Germinal center (tissue), 1 donor: ENCODE results near the gene LRRC4C.

Experiments
- DNase-seq: peaks from one replicate; pipeline ENCODE4 v3.0.0; 2012; ENCODE audit warnings: mixed read lengths, low spot score

Gene LRRC4C

DNA sequence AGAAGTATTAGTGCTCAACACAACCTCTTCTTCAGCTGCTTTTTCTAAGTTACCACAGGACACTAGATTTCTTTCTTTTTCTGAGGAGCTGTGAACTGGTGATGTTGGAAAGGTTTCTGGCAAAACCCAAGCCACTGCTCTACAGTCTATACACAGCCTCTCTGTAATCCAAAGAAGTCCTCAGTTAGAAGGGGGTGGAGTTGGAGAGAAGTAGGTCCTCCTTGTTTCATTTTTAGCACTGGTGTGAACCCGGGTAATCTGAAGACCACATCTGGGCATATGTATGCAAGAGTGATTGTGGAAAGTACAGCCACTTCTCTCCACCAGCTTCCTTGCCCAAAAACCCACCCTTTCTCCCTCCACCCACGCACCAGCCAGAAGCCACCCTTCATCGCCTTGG, 1168.1 kb downstream of the LRRC4C start:
- no peak for DNase-seq

DNA sequence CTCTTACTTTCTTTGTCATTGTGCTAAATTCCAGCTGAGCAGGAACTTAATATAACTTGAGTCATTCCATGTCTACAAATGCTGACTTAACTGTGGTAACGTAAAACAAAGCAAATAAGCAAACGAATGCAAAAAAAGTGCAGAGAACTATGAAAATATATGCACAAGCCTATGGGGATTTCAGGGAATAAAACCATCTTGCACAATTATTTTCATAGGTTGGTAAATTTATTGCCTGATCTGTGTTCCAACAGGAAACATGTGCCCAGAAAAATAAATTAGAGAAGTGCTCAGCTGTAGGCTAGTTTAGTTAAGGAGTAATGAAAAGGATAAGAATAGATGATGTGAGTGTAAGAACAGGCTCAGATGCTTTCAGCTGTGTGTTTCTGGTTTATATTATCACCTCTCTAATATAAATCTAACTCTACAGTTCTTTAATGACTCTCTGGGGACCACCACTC, 1169.3 kb downstream of the LRRC4C start:
- DNase-seq = no peak

DNA sequence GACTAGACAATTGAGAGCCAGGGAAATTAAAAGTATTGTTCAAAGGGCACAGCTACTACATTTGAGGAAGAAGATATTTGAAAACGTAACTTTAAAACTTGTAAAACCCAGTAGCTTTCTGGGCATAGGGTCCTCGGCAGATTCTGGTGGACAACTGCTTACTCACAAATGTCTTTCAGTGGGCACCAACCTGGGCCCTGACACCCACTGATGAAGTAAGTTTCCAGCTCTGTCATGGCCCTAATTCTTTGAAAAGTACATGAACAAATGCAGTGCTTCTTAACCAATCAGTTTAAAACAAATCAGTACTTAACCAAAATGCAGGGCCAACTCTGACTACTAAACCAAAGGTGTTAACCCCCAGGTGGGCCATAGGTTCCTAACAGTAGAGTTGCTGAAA, 1170.1 kb downstream of the LRRC4C start:
- no peak for DNase-seq

DNA sequence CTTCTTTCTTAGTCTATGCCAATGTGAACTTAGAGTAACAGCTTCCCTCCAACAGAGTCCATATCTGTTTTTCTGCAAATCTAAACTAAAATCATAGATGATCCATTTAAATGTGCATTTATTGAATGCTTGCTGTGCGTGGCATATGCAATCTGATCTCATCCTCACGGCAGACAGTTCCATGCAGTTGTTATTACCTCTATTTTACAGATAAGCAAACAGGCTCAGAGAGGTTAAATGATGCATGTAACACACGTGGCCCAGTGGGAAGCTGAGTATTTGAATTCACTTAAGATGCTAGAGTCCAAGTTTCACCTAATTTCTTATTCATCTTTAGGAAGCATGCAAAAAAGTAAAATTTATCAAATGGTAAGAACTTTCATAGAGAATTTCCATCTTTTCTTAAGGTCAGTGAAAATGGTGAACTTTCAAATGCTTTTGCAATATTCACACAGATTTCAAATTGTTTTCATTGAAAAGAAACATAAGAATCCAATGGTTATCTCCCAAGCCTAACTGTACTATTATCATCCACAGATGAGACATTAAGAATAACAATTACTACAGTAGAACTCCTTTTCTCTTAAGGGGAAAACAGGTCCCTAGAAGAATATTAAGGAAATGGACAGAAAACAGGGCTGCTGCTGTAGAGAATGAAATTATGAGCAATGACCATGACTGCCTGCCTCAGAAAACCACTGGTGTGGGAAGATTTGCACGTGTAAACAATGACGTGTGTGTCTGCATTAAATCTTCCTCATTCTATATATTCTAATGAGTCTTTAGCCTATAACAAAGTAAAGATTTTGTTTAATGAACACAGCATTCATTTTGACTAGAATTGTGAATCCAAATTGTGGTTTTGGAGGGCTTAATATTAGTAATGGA, 1171.3 kb downstream of the LRRC4C start:
- no peak for DNase-seq

DNA sequence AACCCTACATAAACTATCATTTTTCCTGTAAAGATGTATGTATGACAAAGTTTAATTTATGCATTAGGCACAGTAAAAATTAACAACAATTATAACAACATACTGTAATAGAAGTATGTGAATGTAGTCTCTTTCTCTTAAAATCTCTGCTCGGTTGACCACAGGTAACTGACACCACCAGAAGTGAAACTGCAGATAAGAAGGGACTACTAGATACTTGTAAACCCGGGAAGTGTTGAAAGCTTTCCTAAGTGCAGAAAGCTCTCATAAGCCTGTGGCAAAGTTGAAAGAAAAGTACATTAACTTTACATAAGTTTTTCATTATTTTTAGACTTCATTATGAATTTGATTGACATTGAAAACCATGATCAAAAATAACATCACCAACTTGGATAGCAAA, 1173.3 kb downstream of the LRRC4C start:
- no peak for DNase-seq

DNA sequence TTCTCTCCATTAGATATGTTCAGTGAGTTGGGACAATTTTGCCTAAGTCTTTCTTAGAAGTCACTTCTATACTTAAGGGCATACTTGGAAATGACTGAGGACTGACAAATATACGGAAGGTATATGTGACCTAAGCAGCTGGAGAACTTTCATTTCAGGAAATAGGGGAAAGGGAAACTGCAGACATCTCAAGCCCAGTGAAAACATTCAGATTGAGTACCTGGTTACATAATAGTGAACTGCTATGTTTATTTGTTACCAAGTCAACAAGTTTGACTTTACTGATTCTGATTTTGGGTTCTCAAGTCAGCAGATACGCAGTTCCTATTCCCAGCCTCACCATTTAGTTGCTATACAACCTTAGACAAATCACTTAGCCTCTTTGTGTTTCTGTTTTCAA, 1173.9 kb downstream of the LRRC4C start:
- DNase-seq = no peak

DNA sequence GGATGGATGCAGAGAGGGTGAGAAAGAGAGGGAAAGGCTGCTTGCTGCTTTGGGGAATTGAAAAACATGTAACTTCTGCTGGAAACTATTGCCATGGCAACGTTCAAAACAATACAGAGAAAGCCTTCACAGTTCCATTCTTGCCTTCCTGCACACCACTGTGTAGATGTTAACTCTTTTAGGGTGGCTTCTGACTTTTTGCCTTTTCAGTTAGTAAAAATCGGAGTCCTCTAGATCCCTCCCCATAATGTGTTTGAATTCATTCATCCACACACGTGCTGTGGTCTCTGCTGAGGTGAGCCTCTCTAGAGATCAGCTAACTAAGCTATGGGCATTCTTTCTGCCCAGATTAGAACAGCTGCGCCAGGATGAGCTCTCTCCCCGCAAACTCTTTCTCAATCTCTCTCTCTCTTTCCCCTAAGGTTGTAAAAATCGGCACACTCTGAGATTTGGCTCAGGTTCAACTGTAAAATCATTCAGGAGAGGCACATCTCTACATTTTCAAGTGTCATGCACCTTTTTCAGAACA, 1178.3 kb downstream of the LRRC4C start:
- DNase-seq = no peak

DNA sequence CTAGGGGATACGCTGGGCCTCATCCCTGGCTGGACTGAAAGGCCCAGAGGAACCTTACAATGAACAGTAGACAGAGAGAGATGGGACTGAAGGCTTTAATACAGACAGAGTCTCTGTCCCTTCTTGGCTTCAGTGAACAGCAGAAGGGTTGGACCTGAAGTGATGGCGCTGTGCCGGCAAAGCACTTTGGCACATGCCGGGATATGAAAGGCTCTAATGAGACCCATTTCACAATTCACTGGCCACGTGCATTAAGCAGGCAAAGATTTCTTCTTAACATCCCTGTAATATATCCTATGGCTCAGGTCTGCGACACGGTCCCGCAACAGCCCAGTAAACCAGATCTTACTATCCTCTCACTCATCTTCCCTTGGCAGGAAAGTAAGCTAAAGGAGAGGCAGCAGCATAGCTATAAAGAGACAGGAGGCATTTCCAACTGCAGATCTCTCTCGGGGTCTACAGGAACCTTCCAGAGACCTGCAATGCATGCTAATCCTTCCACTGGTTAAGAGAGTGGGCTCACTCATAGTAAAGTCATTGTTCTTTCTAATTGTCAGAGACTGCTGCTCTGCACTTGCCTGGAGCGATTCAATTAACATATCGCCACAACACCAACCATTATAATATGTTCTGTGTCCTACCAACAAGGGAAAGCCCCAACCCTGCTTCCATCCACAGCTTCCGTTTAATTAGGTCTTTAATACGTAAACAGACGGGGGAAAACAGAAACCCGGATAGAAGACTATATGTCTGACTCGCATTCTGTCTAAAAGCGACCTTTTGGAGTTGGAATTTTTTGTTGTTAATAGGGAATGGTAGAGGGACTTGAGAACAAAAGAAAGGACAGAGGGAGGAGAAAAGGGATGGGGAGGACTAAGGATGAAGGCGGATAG, 1179.0 kb downstream of the LRRC4C start:
- DNase-seq = no peak

DNA sequence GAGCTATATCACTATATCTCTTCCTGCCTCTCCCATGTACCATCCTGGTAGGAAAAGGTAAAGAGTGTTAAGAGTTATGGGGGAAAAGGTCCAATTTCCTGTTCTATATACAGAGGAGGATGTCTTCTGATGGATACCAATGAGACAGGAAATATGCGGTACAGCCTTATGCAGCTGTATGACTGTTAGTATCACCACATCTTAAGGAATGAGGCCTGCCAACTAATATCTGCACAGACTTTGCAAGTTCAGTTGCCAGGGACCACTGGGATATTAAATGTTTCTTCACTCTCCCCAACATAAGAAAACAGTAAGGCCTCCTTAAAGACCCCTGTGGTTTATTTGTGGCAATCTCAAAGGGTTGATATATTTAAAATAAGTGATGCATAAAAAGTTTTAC, 1182.5 kb downstream of the LRRC4C start:
- no peak for DNase-seq

DNA sequence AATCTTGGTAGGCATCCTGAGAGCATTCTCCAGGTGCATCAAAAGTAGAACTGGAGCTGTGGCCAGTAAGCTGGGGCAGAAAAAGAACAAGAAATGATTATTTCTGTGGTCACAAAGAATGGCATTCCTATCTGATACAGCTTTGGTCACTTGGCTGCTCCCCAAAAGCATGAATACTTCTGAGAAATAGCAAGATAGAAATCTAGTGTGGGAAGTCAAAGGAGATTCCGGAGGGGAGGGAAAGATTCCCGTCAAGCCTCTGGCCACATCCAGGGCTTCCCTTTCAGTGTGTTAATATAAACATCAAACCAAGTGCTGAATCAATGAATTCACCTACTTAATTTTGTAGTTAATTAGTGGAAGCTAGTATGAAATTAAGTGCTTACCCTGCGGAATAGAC, 1185.4 kb downstream of the LRRC4C start:
- no peak for DNase-seq

DNA sequence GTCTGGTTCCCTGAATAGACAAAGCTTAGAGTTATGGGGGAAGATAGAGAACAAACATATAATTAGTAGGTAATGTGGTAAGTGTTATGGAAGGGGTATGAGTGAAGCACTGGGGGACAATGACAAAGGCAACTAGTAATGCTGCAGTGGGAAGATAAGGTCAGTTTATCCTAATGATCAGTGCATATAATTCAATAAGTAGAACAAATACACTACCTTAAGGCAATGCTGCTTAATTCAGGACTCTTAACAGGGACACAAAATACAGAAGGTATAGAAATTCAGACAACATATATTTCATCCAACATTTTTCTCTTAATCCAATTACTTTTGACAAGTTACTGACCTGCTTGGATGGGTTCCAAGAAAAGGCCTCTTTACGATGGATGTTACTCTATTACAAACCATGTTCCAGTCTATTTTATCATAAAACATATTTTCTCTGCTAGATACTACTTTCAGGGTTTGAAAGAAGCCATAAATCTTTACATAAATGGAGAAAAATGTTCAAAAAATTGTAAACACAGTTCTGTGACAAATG, 1186.2 kb downstream of the LRRC4C start:
- no peak for DNase-seq

DNA sequence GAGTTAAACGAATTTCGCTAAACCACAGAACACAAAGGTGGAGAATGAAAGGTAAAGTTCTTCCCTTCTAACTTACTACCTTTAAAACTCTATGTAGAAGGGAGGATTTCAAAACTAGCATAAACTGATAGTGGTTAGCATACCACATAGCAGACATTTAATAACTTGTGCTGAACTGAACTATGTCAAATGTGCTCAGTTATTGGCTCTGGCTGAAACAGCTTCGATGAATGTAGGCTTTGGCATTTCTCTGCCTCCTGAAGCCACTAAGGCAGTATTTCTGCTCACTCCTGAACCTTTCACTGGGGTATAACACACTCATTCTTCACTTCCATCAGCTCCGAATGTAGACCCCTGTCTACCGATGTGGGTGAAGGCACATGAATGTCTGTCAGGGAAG, 1188.1 kb downstream of the LRRC4C start:
- DNase-seq = no peak

DNA sequence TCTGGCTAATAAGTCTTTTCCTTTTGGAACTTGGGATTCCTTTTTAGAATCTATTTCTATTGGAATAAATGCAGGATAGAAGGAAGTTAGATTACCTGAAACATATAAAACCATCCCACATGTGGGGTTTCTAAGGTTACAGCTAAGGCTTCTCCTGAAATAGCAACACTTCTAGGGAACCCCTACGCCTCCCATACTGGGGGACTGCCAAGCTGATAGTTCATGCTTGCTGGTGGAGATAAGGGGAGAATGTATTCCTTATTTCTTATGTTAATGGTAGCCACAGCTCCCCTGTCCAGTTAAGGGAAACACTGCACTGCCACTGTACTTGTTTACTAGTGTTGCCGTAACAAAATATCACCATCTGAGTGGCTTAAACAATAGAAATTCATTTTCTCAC, 1189.6 kb downstream of the LRRC4C start:
- DNase-seq = no peak

DNA sequence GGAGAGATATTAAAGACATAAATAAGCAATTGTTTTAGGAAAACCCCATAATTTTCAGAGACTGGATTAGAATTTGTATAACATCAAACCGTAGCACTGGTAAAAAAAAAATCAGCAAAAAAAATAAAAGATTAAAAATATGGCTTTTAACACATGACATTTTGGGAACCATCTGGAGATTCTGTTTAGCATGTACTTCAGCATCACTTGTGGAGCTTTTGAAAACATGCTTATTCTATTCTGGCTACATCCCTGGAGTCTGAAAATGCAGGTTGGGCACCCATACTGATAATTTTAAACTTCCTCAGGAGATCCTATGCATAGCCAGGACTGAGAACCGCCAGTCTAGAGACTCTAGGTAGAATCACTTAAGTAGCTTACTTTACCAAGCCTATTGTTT, 1190.9 kb downstream of the LRRC4C start:
- no peak for DNase-seq

DNA sequence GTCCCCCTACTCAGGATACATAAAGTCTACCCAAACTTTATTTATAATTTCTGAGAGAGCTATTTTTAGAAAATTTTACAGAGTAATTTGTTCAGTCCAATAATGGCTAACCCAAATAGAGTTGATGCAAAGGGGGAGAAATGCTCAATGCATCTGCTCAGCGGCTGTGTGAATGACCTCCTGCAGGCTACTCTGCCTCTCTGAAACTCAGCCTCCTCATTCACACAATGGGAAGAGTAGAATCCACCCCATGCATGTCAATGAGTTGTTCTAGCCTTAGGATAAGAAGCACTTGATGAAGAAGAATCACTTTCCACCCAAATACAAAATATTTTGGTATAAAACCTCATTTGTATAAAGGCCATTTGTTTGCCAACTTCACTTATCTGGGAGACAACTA, 1204.0 kb downstream of the LRRC4C start:
- DNase-seq = no peak

DNA sequence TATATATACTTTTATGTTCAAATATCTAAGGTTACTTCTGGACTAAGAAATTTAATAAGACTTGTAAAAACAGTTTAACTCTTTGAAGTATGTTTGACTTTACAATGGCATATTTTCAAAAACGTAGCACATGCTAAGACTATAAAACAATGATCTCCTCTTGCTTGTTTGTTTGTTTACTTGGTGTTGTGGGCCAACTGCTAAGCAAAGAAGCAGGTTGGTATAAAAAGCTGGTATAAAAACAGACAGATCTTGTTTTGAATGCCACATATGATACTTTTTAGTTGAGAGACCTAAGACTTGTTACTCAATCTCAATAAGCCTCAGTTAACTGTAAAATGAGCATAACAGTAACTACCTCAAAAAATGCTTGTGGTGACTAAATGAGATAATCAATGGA, 1206.3 kb downstream of the LRRC4C start:
- no peak for DNase-seq

DNA sequence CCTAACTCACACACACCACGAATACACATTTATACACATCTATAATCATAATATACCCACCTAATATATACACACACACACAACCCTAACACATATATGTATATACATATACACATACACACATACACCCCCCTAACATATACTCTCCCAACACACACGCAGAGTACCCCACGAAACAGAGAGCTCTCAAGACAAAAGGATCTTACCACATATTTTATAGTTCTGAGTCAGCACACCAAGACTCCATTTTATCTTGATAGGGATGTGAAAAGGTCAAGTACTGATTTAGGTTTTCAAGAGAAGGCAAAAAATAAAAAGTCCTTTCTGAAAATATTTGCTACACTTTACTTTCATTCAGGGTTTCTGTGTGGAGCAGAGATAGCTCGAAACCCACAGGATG, 1207.2 kb downstream of the LRRC4C start:
- no peak for DNase-seq

DNA sequence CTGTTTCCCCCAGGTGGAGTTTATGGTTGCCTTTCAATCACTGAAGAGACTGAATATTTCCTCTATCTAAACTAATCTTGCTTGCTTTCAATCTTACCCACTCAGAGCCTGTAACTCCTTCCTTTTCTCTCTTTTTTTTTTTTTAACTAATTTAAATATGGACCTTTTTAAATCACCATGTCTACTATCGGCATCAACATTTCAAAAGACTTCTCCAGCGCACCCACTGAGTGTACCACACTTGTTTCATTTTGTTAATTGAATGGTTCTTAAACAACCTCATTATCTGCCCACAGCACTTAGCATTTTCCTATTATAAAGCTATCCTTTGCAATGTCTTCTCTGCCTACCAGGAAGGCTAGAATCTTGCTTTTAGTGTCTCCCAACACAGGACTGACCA, 1212.5 kb downstream of the LRRC4C start:
- no peak for DNase-seq

DNA sequence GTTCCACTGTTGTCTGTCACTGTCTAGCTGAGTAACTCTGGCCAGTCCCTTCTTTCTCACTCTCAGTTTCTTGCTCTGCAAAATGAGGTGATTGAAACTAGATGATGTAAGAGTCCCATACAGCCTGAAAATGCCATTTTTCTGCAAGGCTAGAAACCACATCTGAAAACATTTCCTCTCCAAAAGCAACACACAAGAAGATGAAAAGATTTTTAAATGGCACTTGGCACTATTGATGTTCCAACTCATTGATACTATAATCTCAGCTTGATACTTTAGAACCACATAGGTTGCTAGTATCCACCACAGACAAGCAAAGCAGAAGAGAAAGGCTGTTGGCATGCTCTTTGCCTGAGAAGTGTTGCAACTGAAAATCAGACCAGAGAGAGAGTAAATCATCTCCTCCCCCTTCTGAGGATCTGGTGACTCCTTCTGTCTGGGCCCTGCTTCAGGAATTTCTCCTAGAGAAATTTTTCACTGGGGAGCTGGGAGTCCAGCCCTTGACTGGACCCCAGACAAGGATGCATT, 1217.9 kb downstream of the LRRC4C start:
- no peak for DNase-seq

DNA sequence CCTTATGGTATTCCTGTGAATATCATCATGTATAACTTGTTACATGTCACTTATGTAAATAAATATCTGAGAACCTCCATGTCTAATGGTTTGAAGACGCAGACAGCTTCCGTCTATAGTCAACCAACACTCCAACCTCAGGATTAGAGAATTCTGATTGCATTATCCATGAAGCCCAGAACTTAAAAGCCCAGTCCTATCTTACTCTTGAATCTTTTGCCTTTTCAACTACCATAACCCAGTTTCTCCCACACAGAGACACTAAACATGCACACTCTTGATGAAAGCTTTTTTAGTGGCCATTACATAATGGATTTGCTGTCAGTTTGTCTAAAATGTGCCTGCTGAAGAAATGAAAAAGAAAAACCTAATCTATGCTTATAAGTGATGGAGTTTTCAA, 1219.2 kb downstream of the LRRC4C start:
- no peak for DNase-seq

DNA sequence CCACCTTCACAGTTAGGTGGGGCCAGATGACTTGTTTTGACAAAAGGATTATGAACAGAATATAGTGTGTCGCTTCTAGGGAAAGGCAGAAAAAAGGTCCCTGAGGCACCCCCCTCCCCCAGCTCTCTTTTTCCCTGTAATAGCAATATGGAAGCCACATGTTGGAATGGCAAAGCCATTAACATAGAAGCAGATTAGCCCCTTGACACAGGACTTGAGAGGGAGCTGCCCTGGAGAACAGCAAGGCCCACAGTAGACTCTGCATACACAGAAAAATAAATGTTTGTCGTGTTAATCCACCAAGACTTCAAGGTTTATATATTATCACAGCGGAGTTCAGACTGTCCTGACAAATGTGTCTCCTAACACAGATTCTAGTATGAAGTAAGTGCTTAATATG, 1222.9 kb downstream of the LRRC4C start:
- no peak for DNase-seq

DNA sequence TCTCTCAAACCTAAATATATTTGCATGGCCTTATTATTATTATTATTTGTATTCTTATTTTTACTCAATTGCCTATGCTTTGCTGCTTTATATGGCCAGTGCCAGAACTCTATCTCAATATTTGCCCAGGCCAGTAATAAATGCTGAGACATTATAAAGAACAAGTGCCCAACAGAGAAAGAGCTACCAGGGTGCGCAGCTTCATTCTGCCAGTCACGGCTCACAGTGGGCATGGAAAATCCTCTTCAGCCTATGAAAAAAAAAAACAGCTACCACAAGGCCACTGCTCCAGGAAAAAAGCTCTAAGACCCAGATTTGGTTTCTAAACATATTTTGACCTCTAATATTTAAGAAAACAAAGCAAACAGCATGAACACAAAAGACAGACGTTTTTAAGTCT, 1223.6 kb downstream of the LRRC4C start:
- DNase-seq = no peak
